Omental fat pad (tissue), 4 donors: ENCODE measurements around the gene CORO7. TPM values are rescaled to one million over a fixed set of nuclear protein-coding genes. Genes with fewer than 3 reads are reported as not detected.

ENCODE experiments used
- ATAC-seq: fragments of 150-250 bp; one replicate; pipeline ENCODE4 v1.9.1; 2016; ENCODE audit warnings: mild to moderate bottlenecking, moderate library complexity; ENCODE audit not compliant: low FRiP score
- DNase-seq: peaks from one replicate; pipeline ENCODE4 v3.0.0-alpha.2; 2019; ENCODE audit warnings: low spot score
- CTCF ChIP-seq, 3 donors: fragments of 450-650 bp; IDR thresholded peaks; one replicate each; pipeline ENCODE4 v1.5.1; 2016 to 2017; ENCODE audit warnings: antibody characterized with exemption in 3 of 3, mild to moderate bottlenecking in 3 of 3, moderate library complexity in 2 of 3
- small RNA-seq: library from RNA; depleted of rRNA; stranded (forward); fragments of <200 nt; gene quantifications from one replicate; pipeline ENCODE3, GENCODE V24; 2016
- total RNA-seq, 4 donors: library from RNA; depleted of rRNA; stranded (reverse); fragments of >200 nt; gene quantifications; one replicate each; pipeline ENCODE4 v1.1.0, GENCODE V29; 2016

The CORO7 gene
- total RNA-seq, 4 donors from 2014 or later: 15.1 to 46.3 (median 27.5) TPM

GRCh38 chr16:4306470-4307214 is 109.8 kb downstream of the CORO7 start:
- ATAC-seq (no peak), DNase-seq (no peak)

More at GRCh38 chr16:4306470-4307214, 109.8 kb downstream of the CORO7 start:
- no peak for TF ChIP-seq CTCF (IDR thresholded peaks at IDR 0.05)

Small RNA genes within 50 kb of the gene (small RNA-seq; reads per million reads assigned to genes)
- not detected for gene AC012676.2

Other genes with a start within 250 kb of the CORO7 start
- gene SRL, start 174.5 kb downstream of the CORO7 start, total RNA-seq: 1 to 10 TPM in 3 of 4 donors, under 1 TPM in 1; 0.84 to 4.4 (median 1.9) TPM
- gene TFAP4, start 143.6 kb downstream of the CORO7 start, total RNA-seq: 10 to 100 TPM in 1 of 4 donors, 1 to 10 TPM in 3; 2.9 to 16.9 (median 4.7) TPM
- 1 to 10 TPM; 1.9 to 4.9 (median 3.0) TPM for gene GLIS2, start 100.5 kb downstream of the CORO7 start, total RNA-seq
- 10 to 100 TPM; 32.7 to 53.9 (median 41.8) TPM for gene PAM16, start 65.3 kb downstream of the CORO7 start, total RNA-seq
- 10 to 100 TPM; 10.8 to 40.0 (median 25.8) TPM for gene VASN, start 44.7 kb downstream of the CORO7 start, total RNA-seq
- gene DNAJA3, start 9.3 kb upstream of the CORO7 start, total RNA-seq: 10 to 100 TPM; 40.5 to 47.1 (median 42.3) TPM
- 10 to 100 TPM; 27.9 to 56.8 (median 44.5) TPM for gene NMRAL1, start 58.0 kb upstream of the CORO7 start, total RNA-seq
- 100 to 1,000 TPM in 1 of 4 donors, 10 to 100 TPM in 3; 82.8 to 105 (median 96.5) TPM for gene HMOX2, start 59.8 kb upstream of the CORO7 start, total RNA-seq
- 10 to 100 TPM; 12.7 to 18.8 (median 14.2) TPM for gene CDIP1, start 122.2 kb upstream of the CORO7 start, total RNA-seq
- under 1 TPM in 2 of 4 donors, not detected in 2; 0.19 to 0.36 TPM for gene C16orf96, start 139.7 kb upstream of the CORO7 start, total RNA-seq
- gene UBALD1, start 198.3 kb upstream of the CORO7 start, total RNA-seq: 10 to 100 TPM in 1 of 4 donors, 1 to 10 TPM in 3; 5.5 to 16.3 (median 6.7) TPM
- 10 to 100 TPM; 26.4 to 51.8 (median 31.4) TPM for gene MGRN1, start 208.2 kb upstream of the CORO7 start, total RNA-seq